GM12864 (cell line): ENCODE results near the gene RAB3C.

ENCODE experiments used
- DNase-seq: peaks from one replicate; pipeline ENCODE4 v3.0.0-alpha.2; 2011; ENCODE audit warnings: low read depth
- H3K4me3 ChIP-seq: 2 replicates; pipeline ENCODE4 v1.5.1; 2011; ENCODE audit warnings: mild to moderate bottlenecking, low read depth, low read length, control low read depth
- TF ChIP-seq, protein P1 (sequence below): IDR thresholded peaks from 2 replicates; pipeline ENCODE4 v1.5.1; 2011; ENCODE audit warnings: low read depth, mild to moderate bottlenecking, moderate library complexity, low read length, control low read depth, inconsistent platforms; ENCODE audit errors: missing control alignments

Gene RAB3C

GRCh38 chr5:58813855-58814254 is 231.0 kb downstream of the RAB3C start:
- TF ChIP-seq, protein P1, sequence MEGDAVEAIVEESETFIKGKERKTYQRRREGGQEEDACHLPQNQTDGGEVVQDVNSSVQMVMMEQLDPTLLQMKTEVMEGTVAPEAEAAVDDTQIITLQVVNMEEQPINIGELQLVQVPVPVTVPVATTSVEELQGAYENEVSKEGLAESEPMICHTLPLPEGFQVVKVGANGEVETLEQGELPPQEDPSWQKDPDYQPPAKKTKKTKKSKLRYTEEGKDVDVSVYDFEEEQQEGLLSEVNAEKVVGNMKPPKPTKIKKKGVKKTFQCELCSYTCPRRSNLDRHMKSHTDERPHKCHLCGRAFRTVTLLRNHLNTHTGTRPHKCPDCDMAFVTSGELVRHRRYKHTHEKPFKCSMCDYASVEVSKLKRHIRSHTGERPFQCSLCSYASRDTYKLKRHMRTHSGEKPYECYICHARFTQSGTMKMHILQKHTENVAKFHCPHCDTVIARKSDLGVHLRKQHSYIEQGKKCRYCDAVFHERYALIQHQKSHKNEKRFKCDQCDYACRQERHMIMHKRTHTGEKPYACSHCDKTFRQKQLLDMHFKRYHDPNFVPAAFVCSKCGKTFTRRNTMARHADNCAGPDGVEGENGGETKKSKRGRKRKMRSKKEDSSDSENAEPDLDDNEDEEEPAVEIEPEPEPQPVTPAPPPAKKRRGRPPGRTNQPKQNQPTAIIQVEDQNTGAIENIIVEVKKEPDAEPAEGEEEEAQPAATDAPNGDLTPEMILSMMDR = no peak
- no peak for DNase-seq

DNA sequence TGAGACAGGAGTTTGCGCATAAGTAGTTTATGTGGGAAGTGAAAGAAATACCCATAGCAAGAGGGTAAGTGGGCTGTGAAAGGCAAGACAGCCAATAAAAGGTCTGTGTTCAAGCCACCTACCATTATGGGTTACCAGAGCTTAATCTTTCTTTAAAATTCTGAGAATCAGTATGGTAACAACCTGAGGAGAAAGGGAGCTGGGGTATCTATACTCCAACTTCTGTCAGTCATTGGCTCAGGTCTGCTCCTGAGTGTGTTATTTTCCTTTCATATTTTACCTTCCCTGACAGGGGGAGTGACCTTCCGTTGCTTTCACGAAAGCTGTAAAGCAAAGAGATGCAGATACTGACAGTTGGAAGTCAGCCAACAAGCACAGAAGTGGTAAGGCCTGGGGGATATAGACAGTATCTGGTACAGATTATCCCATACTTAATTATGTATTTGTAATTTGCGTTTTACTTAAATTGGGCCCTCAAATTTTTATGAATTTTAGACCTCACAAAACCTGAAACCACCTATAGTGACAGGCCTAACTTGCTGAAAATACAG is 233.4 kb downstream of the RAB3C start:
- TF ChIP-seq, protein P1 = no peak
- no peak for DNase-seq
- H3K4me3 ChIP-seq = no peak overlapping the region

More at GRCh38 chr5:58813855-58814254, 231.0 kb downstream of the RAB3C start:
- H3K4me3 ChIP-seq = no peak overlapping the region

DNA sequence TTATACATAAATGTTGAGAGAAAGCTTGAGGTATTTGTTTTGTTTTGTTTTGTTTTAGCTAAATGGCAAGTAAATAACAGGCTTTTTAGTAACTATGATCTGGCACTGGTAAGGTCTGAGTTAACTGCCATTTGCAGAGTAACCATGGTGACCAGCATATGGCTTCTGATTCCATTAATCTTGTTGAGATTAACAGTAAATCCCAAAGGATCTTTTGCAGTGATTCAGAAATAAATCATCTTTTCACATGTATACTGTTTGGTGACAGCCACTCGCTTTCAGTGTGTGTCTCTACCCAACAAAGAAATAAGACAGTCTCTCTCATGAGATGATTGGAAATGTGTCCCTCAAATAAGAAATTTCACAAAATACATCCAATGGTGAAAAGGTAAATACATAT is 235.6 kb downstream of the RAB3C start:
- TF ChIP-seq, protein P1 = no peak
- H3K4me3 ChIP-seq = no peak overlapping the region
- no peak for DNase-seq

- H3K4me3 ChIP-seq = no peak overlapping the region
- no peak for DNase-seq
- TF ChIP-seq, protein P1 = no peak
Measured at GRCh38 chr5:58825441-58825840, 242.6 kb downstream of the RAB3C start.

DNA sequence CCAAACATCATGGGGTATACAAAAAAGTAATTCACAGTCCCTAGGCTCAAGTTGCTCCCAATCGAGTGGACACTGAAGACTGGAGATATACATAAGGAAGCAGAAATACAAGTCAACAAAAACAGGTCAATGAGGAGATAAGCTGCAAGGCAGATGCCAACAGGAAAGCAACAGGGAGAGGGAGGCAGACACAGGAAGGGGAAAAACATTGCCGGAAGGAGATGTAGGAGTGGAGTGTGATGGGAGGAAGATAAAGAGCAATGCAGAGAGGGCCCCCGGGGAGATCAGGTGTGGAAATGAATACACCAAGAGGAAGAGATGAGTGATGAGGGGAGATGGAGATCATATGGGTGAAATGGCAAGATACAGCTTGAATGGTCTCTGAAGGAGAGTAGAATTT is 243.0 kb downstream of the RAB3C start:
- DNase-seq = no peak
- TF ChIP-seq, protein P1 = no peak
- H3K4me3 ChIP-seq = no peak overlapping the region

- no peak overlapping the region for H3K4me3 ChIP-seq
- TF ChIP-seq, protein P1 = no peak
- DNase-seq = no peak
Measured at GRCh38 chr5:58827463-58827862, 244.6 kb downstream of the RAB3C start.

GRCh38 chr5:58828258-58828657 is 245.4 kb downstream of the RAB3C start:
- TF ChIP-seq, protein P1 = no peak
- H3K4me3 ChIP-seq = no peak overlapping the region
- no peak for DNase-seq
